Transverse colon (tissue), 4 donors: ENCODE measurements around the gene CYP4F12. TPM values are rescaled to one million over a fixed set of nuclear protein-coding genes. Genes with fewer than 3 reads are reported as not detected.

Experiments
- DNase-seq: peaks from one replicate; pipeline ENCODE4 v3.0.0-alpha.2; 2019
- H3K27ac ChIP-seq, 4 donors: fragments of 200-600 bp; sonication (generic); 2 replicates each; pipeline ENCODE4 v1.5.1; 2016 to 2018; ENCODE audit warnings: inconsistent platforms in 4 of 4
- H3K27me3 ChIP-seq: fragments of 200-600 bp; sonication (generic); 2 replicates; pipeline ENCODE4 v1.5.1; 2017; ENCODE audit warnings: inconsistent platforms
- H3K36me3 ChIP-seq, 4 donors: fragments of 200-600 bp; sonication (generic); 2 replicates each; pipeline ENCODE4 v1.5.1; 2017 to 2019; ENCODE audit warnings: inconsistent platforms in 4 of 4
- H3K4me1 ChIP-seq, 4 donors: fragments of 200-600 bp; sonication (generic); 2 replicates each; pipeline ENCODE4 v1.5.1; 2017 to 2020; ENCODE audit warnings: inconsistent platforms in 4 of 4
- H3K4me3 ChIP-seq, 4 donors: fragments of 200-600 bp; sonication (generic); 1 replicate in 1 of 4; 2 replicates in 3 of 4; pipeline versions ENCODE4 v1.5.1 to v1.6.1; 2017 to 2019; ENCODE audit warnings: inconsistent platforms in 4 of 4
- H3K9me3 ChIP-seq, 2 donors: fragments of 200-600 bp; sonication (generic); 2 replicates each; pipeline ENCODE4 v1.5.1; 2017 to 2019; ENCODE audit warnings: inconsistent platforms in 2 of 2
- CTCF ChIP-seq, 5 experiments: fragments of 200-600 bp in 3 of 5; fragments of 450-650 bp in 2 of 5; sonication (generic) in 3 of 5; IDR thresholded peaks; 1 replicate in 2 of 5; 2 replicates in 3 of 5; pipeline ENCODE4 v1.5.1; 2016 to 2017; ENCODE audit warnings: antibody characterized with exemption in 5 of 5, inconsistent platforms in 3 of 5, mild to moderate bottlenecking in 2 of 5, moderate library complexity in 1 of 5
- EP300 ChIP-seq: sonication (generic); formaldehyde crosslinking; IDR thresholded peaks from one replicate; pipeline ENCODE4 v1.6.1; 2017; ENCODE audit warnings: antibody characterized with exemption, low read depth
- POLR2A ChIP-seq: fragments of 450-650 bp; IDR thresholded peaks from one replicate; pipeline ENCODE4 v1.6.1; 2016; ENCODE audit warnings: antibody characterized with exemption, mild to moderate bottlenecking, moderate library complexity
- POLR2AphosphoS5 ChIP-seq, 3 donors: sonication (generic); formaldehyde crosslinking; IDR thresholded peaks; one replicate each; pipeline ENCODE4 v1.6.1; 2016; ENCODE audit warnings: antibody characterized with exemption in 3 of 3
- WGBS, 2 donors: methylation state at CpG; one replicate each; pipeline ENCODE4 v1.1.5; 2018; ENCODE audit warnings: low coverage in 1 of 2; 5-methylcytosine and 5-hydroxymethylcytosine counted together
- in situ Hi-C, 4 donors: fragments of 200-750 bp; cut with MboI; loops; one replicate each; pipeline versions ENCODE4 v1.15.0 to v1.15.1; 2017; ENCODE audit warnings: low sequenced_read_pairs in 3 of 4, low pct_ligation_motif_present in 1 of 4, low pct_unique_long_range_greater_than_20kb in 1 of 4
- intact Hi-C: fragments of 100-400 bp; cut with DNase I; formaldehyde crosslinking; loops from one replicate; pipeline ENCODE4 v1.15.1; 2023; ENCODE audit warnings: low total_unique reads
- total RNA-seq, 4 donors: library from RNA; depleted of rRNA; stranded (reverse); fragments of >200 nt; gene quantifications; one replicate each; pipeline ENCODE4 v1.1.0, GENCODE V29; 2016

CYP4F12 gene
- total RNA-seq, 4 donors from 2014 or later: 229 to 406 (median 273) TPM

- Histone ChIP-seq H3K4me1 (peaks cover 0 to 6% (median 0%) of the 10 kb centered on the region in 4 donors), H3K27ac (no peak overlapping the region), H3K27me3 (no peaks in the 10 kb centered on the region), H3K36me3 (no peaks in the 10 kb centered on the region), H3K9me3 (no peaks in the 10 kb centered on the region), H3K4me3 (no peak overlapping the region)
- intact Hi-C loops: no loop called here
- no peak for DNase-seq
- 35% methylated on average over 1 of the region's 1 CpG; no CpG with 5 or more reads in 1 of the 2 donors for WGBS, 2 donors
- in situ Hi-C loops: no loop called here
- TF ChIP-seq EP300: no peak
- no peak for TF ChIP-seq CTCF (IDR thresholded peaks at IDR 0.05)
- TF ChIP-seq POLR2AphosphoS5 (IDR thresholded peaks at IDR 0.05): no peak
- no peak for TF ChIP-seq POLR2A
Measured at GRCh38 chr19:15666186-15666585, 6.7 kb upstream of the CYP4F12 start.

GRCh38 chr19:15666883-15667282, 6.0 kb upstream of the CYP4F12 start:
- no peaks in the 10 kb centered on the region for H3K27me3 ChIP-seq
- H3K27ac ChIP-seq: peak overlapping the region in 1 of 4 donors; percentile 13
- 47% methylated on average over 4 of the region's 4 CpGs; no CpG with 5 or more reads in 1 of the 2 donors for WGBS, 2 donors
- H3K4me3 ChIP-seq: no peak overlapping the region
- peaks cover 0 to 6% (median 0%) of the 10 kb centered on the region in 4 donors for H3K4me1 ChIP-seq
- peak; percentile 67 for DNase-seq
- H3K36me3 ChIP-seq: no peaks in the 10 kb centered on the region
- TF ChIP-seq POLR2A: no peak
- peak in 1 of 3 donors; percentile 9 for TF ChIP-seq POLR2AphosphoS5 (IDR thresholded peaks at IDR 0.05)
- H3K9me3 ChIP-seq: no peaks in the 10 kb centered on the region
- intact Hi-C loops (no loop called here), in situ Hi-C loops (no loop called here)

- H3K9me3 ChIP-seq: no peaks in the 10 kb centered on the region
- in situ Hi-C loops: no loop called here
- H3K4me1 ChIP-seq: peaks cover 4 to 24% (median 14%) of the 10 kb centered on the region in 4 donors
- DNase-seq: no peak
- intact Hi-C loops: no loop called here
- no peak overlapping the region for H3K27ac ChIP-seq
- 72% methylated on average over 3 of the region's 3 CpGs; no CpG with 5 or more reads in 1 of the 2 donors for WGBS, 2 donors
- H3K36me3 ChIP-seq: no peaks in the 10 kb centered on the region
- H3K27me3 ChIP-seq: no peaks in the 10 kb centered on the region
- no peak for TF ChIP-seq EP300
- TF ChIP-seq CTCF (IDR thresholded peaks at IDR 0.05): no peak
- TF ChIP-seq POLR2A: no peak
- no peak overlapping the region for H3K4me3 ChIP-seq
Measured at GRCh38 chr19:15669440-15669839, 3.4 kb upstream of the CYP4F12 start.

GRCh38 chr19:15669891-15670290, 3.0 kb upstream of the CYP4F12 start:
- WGBS, 2 donors: 61 to 75% methylated on average over 4 of the region's 4 CpGs

More at GRCh38 chr19:15669891-15670290, 3.0 kb upstream of the CYP4F12 start:
- Histone ChIP-seq H3K4me1 (peaks cover 7 to 29% (median 18%) of the 10 kb centered on the region in 4 donors), H3K27ac (no peak overlapping the region), H3K4me3 (no peak overlapping the region), H3K36me3 (no peaks in the 10 kb centered on the region), H3K9me3 (no peaks in the 10 kb centered on the region), H3K27me3 (no peaks in the 10 kb centered on the region)
- in situ Hi-C loops (loop anchor here in 1 of 4 donors (5.0 kb wide), 1 partner anchor 107 kb away; no protein-coding TSS in a partner anchor), intact Hi-C loops (no loop called here)
- no peak for TF ChIP-seq POLR2AphosphoS5 (IDR thresholded peaks at IDR 0.05)
- no peak for TF ChIP-seq EP300
- no peak for TF ChIP-seq POLR2A
- no peak for TF ChIP-seq CTCF (IDR thresholded peaks at IDR 0.05)
- DNase-seq: no peak
